Activated naive CD4-positive, alpha-beta T cell treated with anti-CD3 and anti-CD28 coated beads, Interleukin-2, amount 50 U/mL, for 72 hours (primary cell): ENCODE measurements around the gene ALKBH4. TPM values are rescaled to one million over a fixed set of nuclear protein-coding genes. Genes with fewer than 3 reads are reported as not detected.
"Not testable (repeated sequence)": the region's sequence is repeated elsewhere in the genome, so short reads cannot be mapped to it uniquely, and the experiment has no call there.

Source experiments
- ATAC-seq, 2 donors: fragments of 150-1000 bp; cut with Tn5 transposase; 2 replicates each; pipeline ENCODE4 v1.10.0; 2021; ENCODE audit warnings: mild to moderate bottlenecking in 2 of 2, moderate library complexity in 2 of 2
- DNase-seq, 2 donors: peaks; one replicate each; pipeline ENCODE4 v3.0.0; 2021 to 2022; ENCODE audit warnings: low spot score in 2 of 2
- H3K27ac Mint-ChIP-seq, 2 donors: one replicate each; pipeline ENCODE4 v1.8.0; 2022; ENCODE audit warnings: mild to moderate bottlenecking in 2 of 2, mixed read lengths in 2 of 2
- H3K36me3 Mint-ChIP-seq, 2 donors: one replicate each; pipeline ENCODE4 v1.8.0; 2022; ENCODE audit warnings: mixed read lengths in 2 of 2
- H3K9me3 Mint-ChIP-seq, 2 donors: one replicate each; pipeline ENCODE4 v1.8.0; 2022; ENCODE audit warnings: mixed read lengths in 2 of 2
- total RNA-seq, 2 donors: library from RNA; stranded (reverse); gene quantifications; one replicate each; pipeline ENCODE4 v1.2.3, GENCODE V29; 2022

The ALKBH4 gene
- total RNA-seq, 2 donors from 2014 or later, result 8.2 to 9.3 TPM

DNA sequence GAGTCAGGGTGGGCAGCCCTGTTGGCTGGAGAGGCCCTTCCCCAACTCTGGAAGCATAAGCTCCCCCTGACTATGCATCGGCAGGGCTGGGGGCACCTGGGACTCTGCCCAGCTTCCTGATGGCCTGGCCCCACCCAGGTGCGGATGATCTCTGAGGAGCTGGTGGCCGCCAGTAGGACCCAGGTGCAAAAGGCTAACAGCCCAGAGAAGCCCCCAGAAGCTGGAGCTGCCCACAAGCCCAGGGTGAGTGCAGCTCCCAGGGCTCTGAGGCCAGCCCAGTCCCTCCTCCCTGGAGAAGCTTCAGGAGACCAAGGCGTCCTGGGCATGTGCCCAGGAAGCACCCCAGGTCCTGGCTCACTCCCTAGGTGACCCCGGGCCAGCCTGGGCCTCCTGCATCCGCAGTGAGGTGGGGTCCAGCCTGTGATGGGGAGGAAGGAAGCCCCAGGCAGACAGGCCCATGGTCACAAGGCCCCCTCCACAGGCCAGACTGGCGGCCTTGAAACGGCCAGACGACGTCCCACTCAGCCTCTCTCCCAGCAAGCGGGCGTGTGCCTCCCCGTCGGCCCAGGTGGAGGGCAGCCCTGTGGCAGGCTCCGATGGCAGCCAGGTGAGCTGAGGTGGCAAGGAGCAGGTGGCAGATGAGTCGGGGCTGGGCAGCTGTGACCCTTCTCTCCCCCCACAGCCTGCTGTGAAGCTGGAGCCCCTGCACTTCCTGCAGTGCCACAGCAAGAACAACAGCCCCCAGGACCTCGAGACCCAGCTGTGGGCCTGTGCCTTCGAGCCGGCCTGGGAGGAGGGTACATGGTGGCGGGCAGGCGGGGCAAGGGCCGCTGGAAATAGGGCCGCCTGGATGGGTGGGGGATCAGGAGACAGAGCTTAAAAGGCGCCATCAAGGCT lies 3.2 kb upstream of the ALKBH4 start:
- DNase-seq (no peak), ATAC-seq (no peak)
- peaks cover 0 to 5% of the 10 kb centered on the region in 2 donors for H3K36me3 Mint-ChIP-seq
- H3K27ac Mint-ChIP-seq, result no peak overlapping the region
- H3K9me3 Mint-ChIP-seq, result no peaks in the 10 kb centered on the region

- DNase-seq (no peak), ATAC-seq (no peak)
- Mint-ChIP-seq H3K27ac (no peak overlapping the region), H3K9me3 (no peaks in the 10 kb centered on the region), H3K36me3 (peaks cover 0 to 5% of the 10 kb centered on the region in 2 donors)
Measured at GRCh38 chr7:102466097-102466496, 1.4 kb upstream of the ALKBH4 start.

DNA sequence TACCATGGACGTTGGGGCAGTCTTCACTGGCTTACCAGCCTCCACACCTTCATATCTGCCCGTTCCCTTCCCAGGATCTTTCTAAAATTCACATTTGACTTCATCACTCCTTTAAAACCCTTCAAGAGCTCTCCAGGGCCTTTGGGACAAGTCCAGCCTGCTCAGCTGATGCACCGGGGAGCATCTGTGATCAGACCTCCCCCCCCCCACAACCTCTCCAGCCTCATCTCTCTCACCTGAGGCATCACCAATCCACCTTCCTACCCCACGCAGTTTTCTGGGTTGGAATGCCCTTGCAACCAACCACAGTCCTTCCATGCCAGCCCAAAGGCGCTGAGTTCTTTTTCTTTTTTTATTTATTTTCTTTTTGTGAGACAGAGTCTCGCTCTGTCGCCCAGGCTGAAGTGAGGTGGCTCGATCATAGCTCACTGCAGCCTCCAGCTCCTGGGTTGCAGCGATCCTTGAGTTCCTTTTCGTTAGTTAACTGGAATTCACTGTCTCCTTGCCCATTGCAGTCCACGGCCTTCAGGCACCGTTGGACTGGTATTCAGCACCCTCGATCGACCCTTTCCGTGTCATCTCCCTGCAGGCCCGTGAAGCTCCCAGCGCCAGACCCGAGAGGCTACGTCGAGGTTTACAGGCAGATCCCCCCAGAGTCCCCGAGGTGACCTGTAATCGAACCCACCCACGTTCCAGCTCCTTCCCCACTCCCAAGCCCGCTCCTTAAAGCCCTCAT lies 654 bp downstream of the ALKBH4 start:
- Mint-ChIP-seq H3K9me3 (no peaks in the 10 kb centered on the region), H3K36me3 (peaks cover 0 to 5% of the 10 kb centered on the region in 2 donors), H3K27ac (peak overlapping the region; percentile 91 to 94)
- ATAC-seq (no peak), DNase-seq (no peak)

DNA sequence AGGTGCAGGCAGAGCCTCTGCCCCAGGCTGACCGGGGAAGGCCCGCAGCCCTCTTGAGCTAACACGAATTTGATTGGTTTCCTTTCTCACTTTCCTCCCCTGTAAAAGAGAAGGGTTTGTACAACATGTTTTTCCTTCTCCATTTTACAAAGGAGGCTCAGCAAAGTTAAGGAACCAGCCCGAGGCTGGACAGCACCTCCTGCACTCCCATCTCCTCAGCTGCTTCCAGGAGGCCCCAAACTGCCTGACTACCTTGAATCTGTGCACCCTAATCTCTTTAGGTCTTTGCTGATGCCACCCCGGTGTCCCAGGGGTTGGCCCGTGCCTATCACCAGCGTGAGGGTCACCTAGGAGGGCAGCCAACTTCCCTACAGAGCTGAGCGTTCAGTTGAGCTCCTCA lies 4.2 kb downstream of the ALKBH4 start:
- ATAC-seq, result no peak
- no peak for DNase-seq
- Mint-ChIP-seq H3K36me3 (peaks cover 0 to 5% of the 10 kb centered on the region in 2 donors), H3K27ac (peak overlapping the region in 1 of 2 donors; percentile 15), H3K9me3 (no peaks in the 10 kb centered on the region)

- DNase-seq (no peak), ATAC-seq (no peak)
- peaks cover 0 to 3% of the 10 kb centered on the region in 2 donors for H3K36me3 Mint-ChIP-seq
- H3K27ac Mint-ChIP-seq, result no peak overlapping the region
- H3K9me3 Mint-ChIP-seq, result no peaks in the 10 kb centered on the region
Measured at GRCh38 chr7:102459221-102459844, 5.3 kb downstream of the ALKBH4 start.

DNA sequence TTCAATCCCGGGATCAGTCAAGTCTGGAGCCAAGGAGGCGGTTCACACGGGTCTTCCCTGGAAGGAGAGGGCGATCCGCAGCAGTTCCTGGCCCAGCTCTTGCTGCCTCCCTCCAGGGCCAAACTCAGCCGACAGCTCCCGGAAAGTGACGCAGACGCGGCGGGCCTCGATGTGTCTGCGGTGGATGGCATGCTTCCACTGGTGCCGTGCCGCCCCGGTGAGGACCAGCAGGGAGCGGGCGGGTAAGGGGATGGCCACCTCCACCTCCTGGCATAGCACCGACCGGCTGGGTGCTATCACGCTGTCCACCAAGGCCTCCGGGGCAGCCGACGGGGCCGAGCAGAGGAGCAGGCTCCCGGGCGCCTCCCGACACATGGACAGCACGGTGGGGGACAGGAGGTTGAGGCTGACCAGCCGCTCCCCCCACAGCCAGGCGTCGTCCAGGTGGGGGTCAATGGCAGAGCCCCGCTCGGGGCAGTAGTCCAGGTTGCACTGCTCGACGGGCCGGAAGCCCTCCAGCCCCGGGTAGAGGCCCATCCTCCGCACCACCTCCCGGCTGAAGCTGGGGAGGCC lies 7.2 kb downstream of the ALKBH4 start:
- Mint-ChIP-seq H3K36me3 (no peaks in the 10 kb centered on the region), H3K9me3 (no peaks in the 10 kb centered on the region), H3K27ac (no peak overlapping the region)
- no peak for DNase-seq
- ATAC-seq, result no peak

- Mint-ChIP-seq H3K36me3 (no peaks in the 10 kb centered on the region), H3K27ac (no peak overlapping the region), H3K9me3 (no peaks in the 10 kb centered on the region)
- ATAC-seq (no peak), DNase-seq (no peak)
Measured at GRCh38 chr7:102456327-102456726, 8.3 kb downstream of the ALKBH4 start.

DNA sequence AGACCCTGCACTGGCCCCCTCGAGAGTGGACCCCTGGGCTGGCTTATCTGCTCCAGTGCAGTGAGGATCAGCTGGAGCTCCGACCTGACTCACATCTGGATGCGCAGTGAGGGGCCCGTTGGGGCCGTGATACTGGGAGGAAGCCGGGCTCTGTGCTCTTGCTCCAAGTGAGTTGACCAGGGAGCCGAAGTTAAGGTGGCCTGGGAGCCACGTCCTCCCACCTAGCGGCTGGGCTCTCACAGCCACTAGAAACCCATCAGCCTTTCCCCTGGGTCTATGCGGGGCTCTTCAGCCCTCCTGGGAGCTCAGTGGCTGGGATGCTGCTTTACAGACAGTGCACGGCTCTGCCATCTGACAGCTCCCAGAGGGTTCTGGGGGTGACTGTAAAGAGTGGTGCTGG lies 9.1 kb downstream of the ALKBH4 start:
- no peaks in the 10 kb centered on the region for H3K9me3 Mint-ChIP-seq
- no peak overlapping the region for H3K27ac Mint-ChIP-seq
- H3K36me3 Mint-ChIP-seq, result no peaks in the 10 kb centered on the region
- ATAC-seq (peak in 1 of 2 donors; percentile 21), DNase-seq (no peak)

DNA sequence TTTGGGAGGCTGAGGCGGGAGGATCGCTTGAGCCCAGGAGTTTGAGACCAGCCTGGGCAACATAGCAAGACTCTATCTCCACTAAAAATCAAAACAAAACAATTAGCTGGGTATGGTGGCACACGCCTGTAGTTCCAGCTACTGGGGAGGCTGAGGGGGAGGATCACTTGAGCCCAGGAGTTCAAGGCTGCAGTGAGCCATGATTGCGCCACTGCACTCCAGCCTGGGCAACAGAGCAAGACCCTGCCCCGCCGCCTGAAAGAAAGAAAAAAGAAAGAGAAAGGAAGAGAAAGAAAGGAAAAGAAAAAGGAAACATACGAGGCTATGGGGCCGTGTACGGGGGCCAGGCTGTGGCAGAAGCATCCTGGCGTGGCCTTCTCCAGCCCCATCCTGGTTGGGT lies 9.7 kb downstream of the ALKBH4 start:
- DNase-seq, ATAC-seq, H3K36me3 Mint-ChIP-seq, H3K9me3 Mint-ChIP-seq: not testable (repeated sequence)
- peak overlapping the region; percentile 76 to 84 for H3K27ac Mint-ChIP-seq

- peak overlapping the region in 1 of 2 donors; percentile 76 for H3K27ac Mint-ChIP-seq
Measured at GRCh38 chr7:102454468-102454867, 10.2 kb downstream of the ALKBH4 start.

GRCh38 chr7:102453319-102453718 lies 11.3 kb downstream of the ALKBH4 start:
- no peak for ATAC-seq
- Mint-ChIP-seq H3K9me3 (no peaks in the 10 kb centered on the region), H3K36me3 (no peaks in the 10 kb centered on the region), H3K27ac (peak overlapping the region in 1 of 2 donors; percentile 73)
- DNase-seq, result no peak

More at GRCh38 chr7:102454468-102454867, 10.2 kb downstream of the ALKBH4 start:
- Mint-ChIP-seq H3K36me3 (no peaks in the 10 kb centered on the region), H3K9me3 (no peaks in the 10 kb centered on the region)
- ATAC-seq (no peak), DNase-seq (no peak)

- H3K27ac Mint-ChIP-seq, result peak overlapping the region in 1 of 2 donors; percentile 73
- no peaks in the 10 kb centered on the region for H3K9me3 Mint-ChIP-seq
- no peak for DNase-seq
- ATAC-seq, result no peak
- no peaks in the 10 kb centered on the region for H3K36me3 Mint-ChIP-seq
Measured at GRCh38 chr7:102452451-102452850, 12.2 kb downstream of the ALKBH4 start.

GRCh38 chr7:102451371-102452054 lies 13.2 kb downstream of the ALKBH4 start:
- ATAC-seq (no peak), DNase-seq (no peak)
- Mint-ChIP-seq H3K27ac (no peak overlapping the region), H3K36me3 (no peaks in the 10 kb centered on the region), H3K9me3 (no peaks in the 10 kb centered on the region)

DNA sequence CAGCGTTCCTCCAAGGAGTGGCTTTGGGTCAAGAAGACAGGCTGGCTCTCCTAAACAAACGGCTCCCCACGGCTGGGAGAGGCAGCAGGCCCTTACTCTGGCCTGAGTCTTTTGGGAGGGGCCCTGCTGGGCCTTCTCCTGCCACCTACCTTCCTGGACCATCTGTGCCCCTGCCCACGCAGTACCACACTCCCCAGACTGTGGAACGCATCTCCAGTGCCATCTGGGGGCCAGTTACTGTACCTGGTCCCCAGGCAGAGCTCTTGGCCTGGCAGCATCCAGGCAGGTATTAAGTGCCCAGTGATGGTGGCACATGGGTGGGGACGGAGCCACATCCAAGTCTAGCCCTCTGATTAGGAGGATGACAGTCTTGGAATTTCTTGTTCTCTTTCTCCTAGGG lies 14.4 kb downstream of the ALKBH4 start:
- no peaks in the 10 kb centered on the region for H3K9me3 Mint-ChIP-seq
- no peak for DNase-seq
- H3K36me3 Mint-ChIP-seq, result no peaks in the 10 kb centered on the region
- ATAC-seq, result peak; percentile 71 to 85
- peak overlapping the region in 1 of 2 donors; percentile 66 for H3K27ac Mint-ChIP-seq

- ATAC-seq, result no peak
Measured at GRCh38 chr7:102449136-102449535, 15.5 kb downstream of the ALKBH4 start.

DNA sequence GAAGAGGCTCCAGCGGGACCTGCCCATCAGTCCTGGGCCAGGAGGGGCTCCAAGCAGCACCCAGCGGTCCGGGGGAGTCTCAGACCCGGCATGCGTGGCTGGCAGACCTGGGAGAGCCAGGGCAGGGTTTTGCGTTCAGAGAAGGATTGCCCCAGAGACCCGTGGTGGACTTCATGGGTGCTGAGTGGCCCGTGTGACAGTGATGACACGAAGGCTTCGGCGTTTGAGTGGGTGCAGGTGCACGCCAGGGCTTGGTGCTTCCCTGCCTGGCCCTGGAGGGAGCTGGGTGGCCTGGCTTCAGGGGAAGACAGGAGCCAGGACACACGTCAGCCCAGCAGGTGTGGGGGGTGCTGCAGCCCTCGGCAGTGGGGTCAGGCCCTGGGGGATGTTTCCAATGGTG lies 17.4 kb downstream of the ALKBH4 start:
- peak overlapping the region in 1 of 2 donors; percentile 76 for H3K27ac Mint-ChIP-seq
- no peaks in the 10 kb centered on the region for H3K36me3 Mint-ChIP-seq
- ATAC-seq, result no peak
- no peaks in the 10 kb centered on the region for H3K9me3 Mint-ChIP-seq
- no peak for DNase-seq

More at GRCh38 chr7:102449136-102449535, 15.5 kb downstream of the ALKBH4 start:
- DNase-seq, result no peak
- Mint-ChIP-seq H3K9me3 (no peaks in the 10 kb centered on the region), H3K27ac (no peak overlapping the region), H3K36me3 (no peaks in the 10 kb centered on the region)
